HEK293 (cell line): ENCODE measurements around the gene PPP2R2D.
"Not testable (repeated sequence)": the region's sequence is repeated elsewhere in the genome, so short reads cannot be mapped to it uniquely, and the experiment has no call there.

Source experiments
- CTCF ChIA-PET: fragments of 350-600 bp; formaldehyde crosslinking; extraction: SDS; loops from one replicate; lab custom pipeline; 2021; ENCODE audit warnings: antibody characterized with exemption; lab: Yijun Ruan, JAX
- POLR2A ChIA-PET: fragments of 300-600 bp; formaldehyde crosslinking; extraction: SDS; loops from one replicate; lab custom pipeline; 2020; ENCODE audit warnings: antibody characterized with exemption, inconsistent platforms; lab: Yijun Ruan, JAX
- H3K27ac ChIP-seq: fragments of 200-500 bp; sonication (Bioruptor generic); 2 replicates; pipeline ENCODE4 v1.5.1; 2014; ENCODE audit warnings: low read depth, low read length, control low read depth, inconsistent platforms; ENCODE audit errors: extremely low read depth
- H3K36me3 ChIP-seq, 2 experiments: fragments of 200-500 bp in 1 of 2; sonication (Bioruptor generic) in 1 of 2; 1 replicate in 1 of 2; 2 replicates in 1 of 2; pipeline ENCODE4 v1.5.1; 2014 to 2017; ENCODE audit warnings: inconsistent platforms in 2 of 2, low read length in 2 of 2; ENCODE audit not compliant: control insufficient read depth in 2 of 2, insufficient read depth in 1 of 2
- H3K4me1 ChIP-seq: fragments of 200-500 bp; sonication (Bioruptor generic); 2 replicates; pipeline ENCODE4 v1.5.1; 2014; ENCODE audit warnings: mild to moderate bottlenecking, low read length, inconsistent platforms; ENCODE audit not compliant: control insufficient read depth, insufficient read depth
- H3K4me3 ChIP-seq: 2 replicates; pipeline ENCODE4 v1.5.1; 2011; ENCODE audit warnings: low read depth, mild to moderate bottlenecking, control low read depth, low read length, moderate library complexity
- H3K9me3 ChIP-seq: fragments of 200-500 bp; sonication (Bioruptor generic); 2 replicates; pipeline ENCODE4 v1.5.1; 2014; ENCODE audit warnings: low read depth, low read length, inconsistent platforms; ENCODE audit not compliant: control insufficient read depth, insufficient read depth
- HIC1 ChIP-seq: fragments of 450-650 bp; formaldehyde crosslinking; IDR thresholded peaks from 2 replicates; pipeline ENCODE4 v1.5.1; 2016; ENCODE audit warnings: missing biosample characterization, missing genetic modification characterization
- PATZ1 ChIP-seq: fragments of 450-650 bp; formaldehyde crosslinking; IDR thresholded peaks from 2 replicates; pipeline ENCODE4 v1.5.1; 2016; ENCODE audit warnings: missing biosample characterization, missing genetic modification characterization
- PBX3 ChIP-seq: sonication (generic); formaldehyde crosslinking; IDR thresholded peaks from 2 replicates; pipeline ENCODE4 v1.8.1; 2022; ENCODE audit warnings: mild to moderate bottlenecking, moderate library complexity, missing genetic modification reagents
- ZBTB26 ChIP-seq: fragments of 450-650 bp; formaldehyde crosslinking; optimal IDR thresholded peaks from 2 replicates; pipeline ENCODE3; 2016; ENCODE audit warnings: missing biosample characterization, mild to moderate bottlenecking, missing genetic modification characterization
- ZBTB7A ChIP-seq: fragments of 450-650 bp; formaldehyde crosslinking; IDR thresholded peaks from 2 replicates; pipeline ENCODE4 v1.5.1; 2016; ENCODE audit warnings: low read depth, missing biosample characterization, missing genetic modification characterization
- ZEB2 ChIP-seq: fragments of 450-650 bp; formaldehyde crosslinking; IDR thresholded peaks from 2 replicates; pipeline ENCODE4 v1.5.1; 2016; ENCODE audit warnings: missing biosample characterization, missing genetic modification characterization
- ZNF274 ChIP-seq, 2 experiments: fragments of 200-500 bp in 1 of 2; fragments of 450-650 bp in 1 of 2; sonication (Bioruptor generic) in 1 of 2; formaldehyde crosslinking in 1 of 2; IDR thresholded peaks; 2 replicates each; pipeline versions ENCODE4 v1.5.1 to v1.6.1; 2014 to 2016; ENCODE audit warnings: borderline replicate concordance in 1 of 2, inconsistent platforms in 1 of 2, low read length in 1 of 2, missing biosample characterization in 1 of 2, missing genetic modification characterization in 1 of 2
- ZNF302 ChIP-seq: fragments of 450-650 bp; formaldehyde crosslinking; IDR thresholded peaks from 2 replicates; pipeline ENCODE4 v1.5.1; 2016; ENCODE audit warnings: missing biosample characterization, missing genetic modification characterization, low read depth
- ZNF335 ChIP-seq: fragments of 450-650 bp; formaldehyde crosslinking; conservative IDR thresholded peaks from 2 replicates; pipeline ENCODE4 v1.5.1; 2016; ENCODE audit warnings: missing biosample characterization, missing genetic modification characterization
- ZNF423 ChIP-seq: fragments of 450-650 bp; formaldehyde crosslinking; IDR thresholded peaks from 2 replicates; pipeline ENCODE4 v1.5.1; 2016; ENCODE audit warnings: missing biosample characterization, missing genetic modification characterization
- ZNF704 ChIP-seq: fragments of 450-650 bp; formaldehyde crosslinking; IDR thresholded peaks from 2 replicates; pipeline ENCODE4 v1.5.1; 2016; ENCODE audit warnings: missing biosample characterization, missing genetic modification characterization
- ZNF707 ChIP-seq: fragments of 450-650 bp; formaldehyde crosslinking; IDR thresholded peaks from 2 replicates; pipeline ENCODE4 v1.5.1; 2016; ENCODE audit warnings: missing biosample characterization, missing genetic modification characterization

Gene PPP2R2D

GRCh38 chr10:131882590-131883451 lies 18.0 kb upstream of the PPP2R2D start (continued):
- TF ChIP-seq ZNF704 (tag by site-specific recombination) (no peak), PATZ1 (tag by site-specific recombination) (no peak), ZNF423 (tag by site-specific recombination) (no peak), ZNF707 (0 out of 2 replicates have a peak, but pooled peaks have one; percentile 37), ZBTB7A (no peak), ZNF335 (tag by site-specific recombination) (no peak), ZBTB26 (tag by site-specific recombination) (peak; percentile 2), PBX3 (no peak), ZNF274 (IDR thresholded peaks at IDR 0.05; ENCODE audit: low read length) (no peak), ZNF274 (tag by site-specific recombination; IDR thresholded peaks at IDR 0.05; ENCODE audit: borderline replicate concordance) (no peak), ZNF302 (tag by site-specific recombination) (0 out of 2 replicates have a peak, but pooled peaks have one; percentile 8)

- H3K9me3 ChIP-seq, H3K27ac ChIP-seq, POLR2A ChIA-PET: not testable (repeated sequence)
- TF ChIP-seq HIC1 (peak; percentile 71; the same call in 1 of the 2 replicates), ZEB2 (tag by site-specific recombination) (peak; percentile 28; the same call in 1 of the 2 replicates)
- TF ChIP-seq, all 188 proteins: peak for 2; not testable (repeated sequence) for 186
- H3K4me1 ChIP-seq, CTCF ChIA-PET, H3K4me3 ChIP-seq, H3K36me3 ChIP-seq: not testable (repeated sequence)
Observed at GRCh38 chr10:131883621-131884393, 17.0 kb upstream of the PPP2R2D start.
